Measurements from ENCODE around the gene MEGF10.
"Not testable (repeated sequence)": the region's sequence is repeated elsewhere in the genome, so short reads cannot be mapped to it uniquely, and the experiment has no call there.

The MEGF10 gene

GRCh38 chr5:127298036-127298429, 7.4 kb downstream of the MEGF10 start:
- DNase-seq (ENCODE audit: low spot score): no peak

DNA sequence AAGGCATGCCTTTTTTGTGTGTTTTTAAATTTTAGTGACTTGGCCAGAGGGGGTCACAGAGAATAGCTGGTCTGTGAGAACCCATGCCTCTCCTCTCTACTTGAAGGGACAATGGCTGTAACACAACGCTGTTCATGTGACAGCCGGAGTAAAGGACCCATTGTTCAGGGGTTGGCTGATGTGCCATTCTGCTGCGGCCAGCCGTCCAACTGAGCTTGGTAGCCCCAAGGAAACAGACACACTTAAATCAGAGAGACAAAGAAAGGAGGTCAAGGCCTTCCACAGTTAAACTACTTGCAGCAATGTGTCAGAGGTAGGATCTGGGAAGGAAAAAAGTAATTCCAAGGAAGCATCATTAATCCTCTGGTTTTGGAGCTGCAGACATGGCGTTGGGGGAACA, 8.1 kb downstream of the MEGF10 start:
- peak; percentile 97 for DNase-seq (ENCODE audit: low spot score)

GRCh38 chr5:127299678-127300077, 9.1 kb downstream of the MEGF10 start:
- peak; percentile 81 for DNase-seq (ENCODE audit: low spot score)

- no peak for DNase-seq (ENCODE audit: low spot score)
These were observed 11.9 kb downstream of the MEGF10 start for GRCh38 chr5:127302509-127302908.

- no peak for DNase-seq (ENCODE audit: low spot score)
These were observed 12.8 kb downstream of the MEGF10 start for GRCh38 chr5:127303404-127303803.

- DNase-seq (ENCODE audit: low spot score): peak; percentile 76
These were observed 14.9 kb downstream of the MEGF10 start for GRCh38 chr5:127305493-127305892.

GRCh38 chr5:127306036-127306435, 15.4 kb downstream of the MEGF10 start:
- no peak for DNase-seq (ENCODE audit: low spot score)

DNA sequence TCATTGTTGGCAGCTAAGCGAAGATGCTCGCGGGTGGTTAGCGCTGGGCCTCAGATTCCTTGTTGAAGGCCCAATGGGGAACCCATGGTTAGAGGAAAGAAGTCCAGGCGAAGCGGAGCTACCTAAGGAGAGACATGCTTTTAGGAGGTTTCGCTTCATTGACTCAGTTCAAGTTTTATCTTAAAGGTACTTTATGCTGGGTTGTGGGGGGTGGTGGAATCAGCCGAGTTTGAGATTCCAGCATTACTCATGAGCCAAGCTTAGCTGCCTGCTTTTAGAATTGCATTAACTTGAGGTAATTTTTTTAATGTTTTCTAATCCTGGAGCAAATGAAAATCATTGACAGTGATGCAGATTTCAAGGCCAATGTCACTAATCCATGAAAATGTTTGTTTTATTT, 16.1 kb downstream of the MEGF10 start:
- no peak for DNase-seq (ENCODE audit: low spot score)

GRCh38 chr5:127307868-127308267, 17.3 kb downstream of the MEGF10 start:
- DNase-seq (ENCODE audit: low spot score): no peak

DNA sequence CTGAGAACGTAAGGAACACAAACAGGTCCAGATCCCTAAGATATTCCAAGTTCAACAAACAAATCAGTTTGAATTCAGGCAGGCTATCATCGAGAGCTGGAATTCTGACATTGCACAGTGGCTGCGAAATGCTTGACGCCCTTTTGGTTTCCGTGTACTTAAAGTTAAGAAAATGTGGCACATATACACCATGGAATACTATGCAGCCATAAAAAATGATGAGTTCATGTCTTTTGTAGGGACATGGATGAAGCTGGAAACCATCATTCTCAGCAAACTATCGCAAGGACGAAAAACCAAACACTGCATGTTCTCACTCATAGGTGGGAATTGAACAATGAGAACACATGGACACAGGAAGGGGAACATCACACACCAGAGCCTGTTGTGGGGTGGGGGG, 17.7 kb downstream of the MEGF10 start:
- DNase-seq (ENCODE audit: low spot score): not testable (repeated sequence)

DNA sequence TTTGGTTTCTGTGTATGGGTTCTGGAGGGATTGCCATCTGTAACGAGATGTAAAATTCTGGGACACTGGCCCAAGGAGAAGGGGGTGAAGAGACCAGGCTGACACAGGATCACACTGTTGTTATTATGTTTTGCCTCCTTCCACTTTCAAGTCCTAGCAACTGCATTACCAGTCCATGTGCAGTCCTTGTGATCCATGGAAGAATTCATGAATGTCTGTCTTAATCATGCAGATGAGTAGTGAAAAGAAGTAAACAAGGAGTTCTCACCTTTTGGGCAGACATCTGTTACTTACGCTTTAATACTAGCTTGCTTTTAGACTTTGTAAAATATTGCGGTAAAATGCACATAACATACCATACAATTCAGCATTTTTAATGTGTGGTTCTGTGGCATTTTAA, 18.3 kb downstream of the MEGF10 start:
- DNase-seq (ENCODE audit: low spot score): no peak

DNA sequence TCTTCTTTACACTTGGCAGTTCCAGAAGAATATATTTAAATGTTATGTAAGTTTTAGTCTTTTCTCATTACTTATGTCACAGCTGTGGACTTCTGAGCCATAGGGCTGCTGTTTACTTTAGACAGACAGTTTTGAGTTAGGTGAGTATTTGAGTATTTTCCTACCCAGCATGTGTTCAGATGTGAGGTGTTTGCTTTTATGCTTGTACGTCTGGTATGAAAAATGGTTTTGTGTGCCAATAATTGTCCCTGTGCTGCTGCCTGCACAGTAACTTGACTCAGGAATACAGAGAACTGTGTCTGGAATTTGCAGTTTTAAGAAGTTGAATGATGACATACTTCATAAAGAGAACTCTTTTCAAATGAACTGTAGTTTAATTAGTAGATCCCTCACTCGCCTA, 20.8 kb downstream of the MEGF10 start:
- no peak for DNase-seq (ENCODE audit: low spot score)

GRCh38 chr5:127311781-127312525, 21.4 kb downstream of the MEGF10 start:
- DNase-seq (ENCODE audit: low spot score): no peak

- DNase-seq (ENCODE audit: low spot score): no peak
These were observed 22.8 kb downstream of the MEGF10 start for GRCh38 chr5:127313379-127313778.

DNA sequence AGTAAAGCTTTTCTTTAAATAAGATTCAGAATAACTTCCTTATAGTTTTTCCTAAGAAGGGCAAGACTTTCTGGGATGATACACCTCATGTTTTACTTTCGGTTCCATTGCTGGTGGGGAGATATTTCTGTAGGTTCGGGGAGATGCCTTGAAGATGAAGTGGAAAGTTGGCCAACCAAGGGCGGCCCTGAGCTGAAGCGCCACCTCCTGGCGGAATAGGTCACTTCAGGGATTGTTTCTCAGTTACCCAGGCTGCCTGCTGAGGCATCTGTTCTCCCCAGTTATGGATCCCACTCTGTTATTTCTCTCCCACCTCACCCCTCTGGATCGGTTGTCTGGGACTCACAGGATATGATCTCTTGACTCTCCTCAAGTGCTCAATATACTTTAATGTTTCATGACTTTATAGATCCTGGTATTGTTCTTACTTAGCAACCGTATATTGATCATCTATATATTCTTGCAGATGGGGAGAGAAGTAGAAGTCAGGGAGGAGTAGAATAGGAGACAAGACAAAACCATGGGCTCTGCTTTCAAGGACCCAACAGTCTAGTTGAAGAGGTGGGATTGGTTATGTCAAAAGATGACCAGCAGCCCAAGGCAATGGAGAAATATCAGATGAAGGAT, 23.4 kb downstream of the MEGF10 start:
- DNase-seq (ENCODE audit: low spot score): peak; percentile 60

DNA sequence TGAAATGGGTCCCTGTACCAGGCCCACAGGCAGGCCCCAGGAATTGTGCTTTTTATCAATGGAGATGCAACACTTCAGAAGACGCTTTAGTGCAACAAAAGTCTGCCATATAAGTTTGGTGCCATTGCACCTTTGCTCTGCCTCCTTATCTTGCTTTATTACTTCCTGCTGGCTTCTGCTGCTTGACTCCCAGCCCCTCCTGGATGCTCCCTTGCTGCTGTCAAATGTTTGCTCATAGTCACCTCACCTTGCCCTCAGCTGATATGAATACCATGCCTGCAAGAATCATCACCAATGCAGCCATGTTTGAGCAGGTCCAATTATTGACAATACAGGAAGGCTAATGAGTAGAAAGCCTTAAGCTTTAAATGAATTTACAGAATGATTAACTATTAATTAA, 25.4 kb downstream of the MEGF10 start:
- DNase-seq (ENCODE audit: low spot score): no peak

- not testable (repeated sequence) for DNase-seq (ENCODE audit: low spot score)
These were observed 26.8 kb downstream of the MEGF10 start for GRCh38 chr5:127317385-127317784.

- no peak for DNase-seq (ENCODE audit: low spot score)
These were observed 29.7 kb downstream of the MEGF10 start for GRCh38 chr5:127320032-127320965.

- no peak for DNase-seq (ENCODE audit: low spot score)
These were observed 30.9 kb downstream of the MEGF10 start for GRCh38 chr5:127321465-127321864.

DNA sequence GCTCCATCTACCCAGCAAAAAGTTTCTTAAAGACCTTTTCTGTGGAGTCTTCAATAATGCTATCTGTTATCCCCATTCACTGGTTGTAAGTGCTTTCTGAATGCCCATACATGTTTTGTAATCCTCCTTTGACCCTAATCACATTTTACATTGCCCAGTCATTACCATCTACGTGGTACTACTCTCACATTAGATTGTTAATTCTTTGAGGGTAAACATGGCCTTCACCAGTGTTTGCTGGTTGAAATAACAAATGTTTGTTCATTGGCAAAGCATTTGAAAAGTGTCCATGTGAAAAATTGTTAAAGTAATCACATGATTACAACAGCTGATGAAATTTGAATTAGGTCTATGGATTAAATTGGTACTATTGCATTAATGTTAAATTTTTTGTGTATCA, 31.8 kb downstream of the MEGF10 start:
- DNase-seq (ENCODE audit: low spot score): no peak

GRCh38 chr5:127324756-127325155, 34.2 kb downstream of the MEGF10 start:
- no peak for DNase-seq (ENCODE audit: low spot score)

DNA sequence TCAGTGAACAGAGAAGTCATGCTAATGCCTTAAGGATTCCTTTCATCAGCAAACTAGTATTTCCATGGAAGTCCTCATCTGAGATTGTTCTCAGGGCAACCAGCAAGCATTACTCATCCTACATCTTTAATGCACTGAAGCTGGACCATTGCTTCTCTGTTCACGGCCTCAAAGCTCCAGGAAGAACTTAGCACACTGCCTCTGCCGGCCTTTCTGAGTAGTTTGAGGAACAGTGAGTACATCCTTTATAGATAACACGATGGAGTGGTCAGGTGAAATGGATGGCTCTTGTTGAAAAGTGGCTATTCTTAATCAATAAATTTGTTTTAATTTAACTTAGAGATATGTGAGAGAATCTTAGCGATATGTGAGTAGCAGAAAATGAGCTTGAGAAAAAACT, 35.8 kb downstream of the MEGF10 start:
- DNase-seq (ENCODE audit: low spot score): no peak
